SU-DHL-6 (cell line): Measurements from ENCODE around the gene PNMA1.

ENCODE experiments used
- H2AFZ ChIP-seq: fragments of 200-600 bp; sonication (generic); 2 replicates; pipeline ENCODE4 v1.6.1; 2014; ENCODE audit warnings: low read depth, mild to moderate bottlenecking, moderate library complexity, mixed read lengths, antibody characterized with exemption, low read length; ENCODE audit not compliant: severe bottlenecking
- H3F3A ChIP-seq: fragments of 200-600 bp; shearing (Covaris generic); 2 replicates; pipeline ENCODE4 v1.6.0; 2016; ENCODE audit warnings: antibody characterized with exemption, mild to moderate bottlenecking; ENCODE audit not compliant: insufficient read depth
- H3K27ac ChIP-seq: fragments of 200-600 bp; sonication (generic); 2 replicates; pipeline ENCODE4 v1.5.1; 2016; ENCODE audit warnings: low read depth, mild to moderate bottlenecking, low read length, moderate library complexity, mixed read lengths
- H3K27me3 ChIP-seq: fragments of 200-600 bp; sonication (generic), shearing (Covaris generic); 2 replicates; pipeline ENCODE4 v1.6.0; 2014; ENCODE audit warnings: mild to moderate bottlenecking, low read length
- H3K36me3 ChIP-seq: fragments of 200-600 bp; sonication (generic); 2 replicates; pipeline ENCODE4 v1.6.1; 2014; ENCODE audit warnings: mild to moderate bottlenecking, low read length, mixed read lengths
- H3K4me2 ChIP-seq: fragments of 300-600, 200-600 bp; shearing (Covaris generic), sonication (generic); 2 replicates; pipeline ENCODE4 v1.6.0; 2014; ENCODE audit warnings: low read length, low read depth, mild to moderate bottlenecking; ENCODE audit not compliant: poor library complexity, severe bottlenecking
- H3K4me3 ChIP-seq: fragments of 200-600 bp; sonication (generic); 2 replicates; pipeline ENCODE4 v1.5.1; 2014; ENCODE audit warnings: antibody characterized with exemption, low read length, mild to moderate bottlenecking, mixed read lengths; ENCODE audit not compliant: insufficient read depth, poor library complexity, severe bottlenecking
- H3K79me2 ChIP-seq: fragments of 200-600 bp; sonication (generic); 2 replicates; pipeline ENCODE4 v1.6.1; 2014; ENCODE audit warnings: mild to moderate bottlenecking, low read length, moderate library complexity; ENCODE audit not compliant: insufficient read depth
- H3K9ac ChIP-seq: fragments of 200-600 bp; sonication (generic); 2 replicates; pipeline ENCODE4 v1.7.0; 2014; ENCODE audit warnings: mild to moderate bottlenecking, low read length
- H3K9me2 ChIP-seq: fragments of 200-600 bp; sonication (generic); replicated peaks from 2 replicates; pipeline ENCODE4 v1.6.1; 2014; ENCODE audit warnings: low read length; ENCODE audit not compliant: insufficient read depth
- H3K9me3 ChIP-seq: fragments of 200-600 bp; sonication (generic); 2 replicates; pipeline ENCODE4 v1.6.1; 2014; ENCODE audit warnings: low read length, mixed read lengths; ENCODE audit not compliant: insufficient read depth
- H4K20me1 ChIP-seq: fragments of 200-600 bp; sonication (generic); 2 replicates; pipeline ENCODE4 v1.6.1; 2014; ENCODE audit warnings: low read depth, mild to moderate bottlenecking, antibody characterized with exemption, low read length, moderate library complexity, mixed read lengths
- EZH2phosphoT487 ChIP-seq: fragments of 200-600 bp; sonication (generic), shearing (Covaris generic); conservative IDR thresholded peaks from 2 replicates; pipeline ENCODE4 v1.6.1; 2018; ENCODE audit warnings: mild to moderate bottlenecking, antibody characterized with exemption, low read length, moderate library complexity, mixed read lengths
- TF ChIP-seq, protein P1 (sequence below): fragments of 200-600 bp; sonication (generic); IDR thresholded peaks from one replicate; pipeline ENCODE4 v1.5.1; 2017; ENCODE audit warnings: antibody characterized with exemption, mild to moderate bottlenecking, low read length, moderate library complexity; ENCODE audit not compliant: insufficient read depth, poor library complexity, severe bottlenecking

The PNMA1 gene

GRCh38 chr14:73666583-73666982 lies 47.6 kb downstream of the PNMA1 start:
- Histone ChIP-seq H3K4me3 (no peak overlapping the region), H3K36me3 (no peaks in the 10 kb centered on the region), H2AFZ (no peak overlapping the region), H3K27ac (no peak overlapping the region), H3K9me3 (no peaks in the 10 kb centered on the region), H3F3A (no peaks in the 10 kb centered on the region; the same call in 1 of the 2 replicates), H4K20me1 (no peaks in the 10 kb centered on the region), H3K9ac (no peak overlapping the region), H3K4me2 (no peak overlapping the region), H3K79me2 (no peaks in the 10 kb centered on the region), H3K27me3 (no peaks in the 10 kb centered on the region), H3K9me2 (no peaks in the 10 kb centered on the region)
- no peak for TF ChIP-seq EZH2phosphoT487

GRCh38 chr14:73665130-73665529 lies 49.1 kb downstream of the PNMA1 start:
- no peaks in the 10 kb centered on the region for H3K27me3 ChIP-seq
- no peaks in the 10 kb centered on the region for H3K9me2 ChIP-seq
- no peaks in the 10 kb centered on the region for H4K20me1 ChIP-seq

GRCh38 chr14:73663548-73664212 lies 50.5 kb downstream of the PNMA1 start:
- TF ChIP-seq, protein P1, sequence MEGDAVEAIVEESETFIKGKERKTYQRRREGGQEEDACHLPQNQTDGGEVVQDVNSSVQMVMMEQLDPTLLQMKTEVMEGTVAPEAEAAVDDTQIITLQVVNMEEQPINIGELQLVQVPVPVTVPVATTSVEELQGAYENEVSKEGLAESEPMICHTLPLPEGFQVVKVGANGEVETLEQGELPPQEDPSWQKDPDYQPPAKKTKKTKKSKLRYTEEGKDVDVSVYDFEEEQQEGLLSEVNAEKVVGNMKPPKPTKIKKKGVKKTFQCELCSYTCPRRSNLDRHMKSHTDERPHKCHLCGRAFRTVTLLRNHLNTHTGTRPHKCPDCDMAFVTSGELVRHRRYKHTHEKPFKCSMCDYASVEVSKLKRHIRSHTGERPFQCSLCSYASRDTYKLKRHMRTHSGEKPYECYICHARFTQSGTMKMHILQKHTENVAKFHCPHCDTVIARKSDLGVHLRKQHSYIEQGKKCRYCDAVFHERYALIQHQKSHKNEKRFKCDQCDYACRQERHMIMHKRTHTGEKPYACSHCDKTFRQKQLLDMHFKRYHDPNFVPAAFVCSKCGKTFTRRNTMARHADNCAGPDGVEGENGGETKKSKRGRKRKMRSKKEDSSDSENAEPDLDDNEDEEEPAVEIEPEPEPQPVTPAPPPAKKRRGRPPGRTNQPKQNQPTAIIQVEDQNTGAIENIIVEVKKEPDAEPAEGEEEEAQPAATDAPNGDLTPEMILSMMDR, result no peak
- no peak for TF ChIP-seq EZH2phosphoT487
- Histone ChIP-seq H3K36me3 (no peaks in the 10 kb centered on the region), H3K27ac (no peak overlapping the region), H3K9me2 (no peaks in the 10 kb centered on the region), H4K20me1 (no peaks in the 10 kb centered on the region), H3K4me2 (no peak overlapping the region), H3K27me3 (no peaks in the 10 kb centered on the region), H3K9me3 (no peaks in the 10 kb centered on the region), H3K79me2 (no peaks in the 10 kb centered on the region), H3K4me3 (no peak overlapping the region), H3F3A (no peaks in the 10 kb centered on the region; the same call in 1 of the 2 replicates), H2AFZ (no peak overlapping the region), H3K9ac (no peak overlapping the region)

More at GRCh38 chr14:73665130-73665529, 49.1 kb downstream of the PNMA1 start:
- Histone ChIP-seq H3K9me3 (no peaks in the 10 kb centered on the region), H3K79me2 (no peaks in the 10 kb centered on the region), H3K9ac (no peak overlapping the region), H3K4me2 (no peak overlapping the region), H3K36me3 (no peaks in the 10 kb centered on the region), H2AFZ (no peak overlapping the region), H3K27ac (no peak overlapping the region), H3F3A (no peaks in the 10 kb centered on the region; the same call in 1 of the 2 replicates), H3K4me3 (no peak overlapping the region)
- TF ChIP-seq EZH2phosphoT487, result no peak
- TF ChIP-seq, protein P1, result no peak

DNA sequence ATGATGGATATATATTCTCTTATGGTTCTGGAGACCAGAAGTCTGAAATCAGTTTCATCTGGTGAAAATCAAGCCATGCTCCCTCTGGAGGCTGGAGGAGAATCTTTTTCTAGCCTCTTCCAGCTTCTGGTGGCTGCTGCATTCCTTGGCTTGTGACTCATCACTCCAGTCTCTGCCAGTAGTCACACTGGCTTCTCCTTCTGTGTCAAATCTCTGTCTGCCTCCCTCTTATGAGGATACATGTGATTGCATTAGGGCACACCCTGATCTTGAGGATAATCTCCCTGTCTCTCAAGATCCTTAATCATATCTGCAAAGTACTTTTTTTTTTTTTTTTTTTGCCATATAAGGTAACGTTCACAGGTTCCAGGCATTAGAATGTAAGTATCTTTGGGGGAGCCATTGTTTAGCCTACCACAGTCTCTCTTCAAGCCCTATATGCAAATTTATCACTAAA lies 51.7 kb downstream of the PNMA1 start:
- H3K4me3 ChIP-seq, result no peak overlapping the region
- no peaks in the 10 kb centered on the region for H3K27me3 ChIP-seq
- H3K27ac ChIP-seq, result no peak overlapping the region
- no peaks in the 10 kb centered on the region for H4K20me1 ChIP-seq
- no peaks in the 10 kb centered on the region; the same call in 1 of the 2 replicates for H3F3A ChIP-seq
- no peak overlapping the region for H2AFZ ChIP-seq
- TF ChIP-seq, protein P1, result no peak
- no peak for TF ChIP-seq EZH2phosphoT487
- H3K36me3 ChIP-seq, result no peaks in the 10 kb centered on the region
- H3K9me3 ChIP-seq, result no peaks in the 10 kb centered on the region
- H3K79me2 ChIP-seq, result no peaks in the 10 kb centered on the region
- no peak overlapping the region for H3K9ac ChIP-seq
- no peaks in the 10 kb centered on the region for H3K9me2 ChIP-seq
- no peak overlapping the region for H3K4me2 ChIP-seq
